GM21390 (cell line): ENCODE results near the gene DRAM2.
"Not testable (repeated sequence)": the region's sequence is repeated elsewhere in the genome, so short reads cannot be mapped to it uniquely, and the experiment has no call there.

Experiments used
- ATAC-seq: cut with Tn5 transposase; IDR thresholded peaks from one replicate; pipeline ENCODE4 v1.9.1; 2021; ENCODE audit not compliant: unreplicated experiment

Gene DRAM2

GRCh38 chr1:111145542-111145941 lies 5.6 kb upstream of the DRAM2 start:
- ATAC-seq, result no peak

GRCh38 chr1:111142356-111142975 lies 2.6 kb upstream of the DRAM2 start:
- ATAC-seq, result no peak

- no peak for ATAC-seq
These were observed 1.6 kb upstream of the DRAM2 start for GRCh38 chr1:111141245-111142220.

- no peak for ATAC-seq
These were observed 731 bp upstream of the DRAM2 start for GRCh38 chr1:111140680-111140967.

GRCh38 chr1:111139324-111139955 lies 453 bp downstream of the DRAM2 start:
- ATAC-seq, result peak; percentile 40

GRCh38 chr1:111133866-111134265 lies 6.0 kb downstream of the DRAM2 start:
- ATAC-seq, result no peak

GRCh38 chr1:111131693-111132092 lies 8.2 kb downstream of the DRAM2 start:
- ATAC-seq, result no peak

GRCh38 chr1:111129376-111129775 lies 10.5 kb downstream of the DRAM2 start:
- no peak for ATAC-seq

- ATAC-seq, result peak; percentile 79
These were observed 11.8 kb downstream of the DRAM2 start for GRCh38 chr1:111127923-111128643.

- ATAC-seq, result no peak
These were observed 13.5 kb downstream of the DRAM2 start for GRCh38 chr1:111126354-111126753.

GRCh38 chr1:111116496-111116895 lies 23.4 kb downstream of the DRAM2 start:
- ATAC-seq, result no peak

- ATAC-seq, result no peak
These were observed 29.5 kb downstream of the DRAM2 start for GRCh38 chr1:111110197-111110899.

GRCh38 chr1:111104981-111105380 lies 34.9 kb downstream of the DRAM2 start:
- no peak for ATAC-seq

GRCh38 chr1:111101854-111102642 lies 37.8 kb downstream of the DRAM2 start:
- ATAC-seq, result no peak

GRCh38 chr1:111099289-111099688 lies 40.6 kb downstream of the DRAM2 start:
- ATAC-seq, result no peak

GRCh38 chr1:111097356-111098099 lies 42.4 kb downstream of the DRAM2 start:
- ATAC-seq, result no peak

GRCh38 chr1:111095421-111095820 lies 44.5 kb downstream of the DRAM2 start:
- ATAC-seq, result not testable (repeated sequence)

GRCh38 chr1:111089638-111090037 lies 50.3 kb downstream of the DRAM2 start:
- ATAC-seq, result no peak

- ATAC-seq, result no peak
These were observed 54.2 kb downstream of the DRAM2 start for GRCh38 chr1:111085676-111086075.
